ENCODE measurements around the gene HLA-G.

Gene HLA-G

GRCh38 chr6:29850011-29850553, 22.5 kb downstream of the HLA-G start:
- no peak for TF ChIP-seq CTCF (IDR thresholded peaks at IDR 0.05; ENCODE audit: extremely low read depth, missing control alignments)
- no peak for DNase-seq (ENCODE audit: low spot score)

GRCh38 chr6:29851190-29851589, 23.6 kb downstream of the HLA-G start:
- TF ChIP-seq CTCF (IDR thresholded peaks at IDR 0.05; ENCODE audit: extremely low read depth, missing control alignments): no peak
- no peak for DNase-seq (ENCODE audit: low spot score)

GRCh38 chr6:29853245-29853644, 25.6 kb downstream of the HLA-G start:
- TF ChIP-seq CTCF (IDR thresholded peaks at IDR 0.05; ENCODE audit: extremely low read depth, missing control alignments): no peak
- no peak for DNase-seq (ENCODE audit: low spot score)

GRCh38 chr6:29858006-29858405, 30.4 kb downstream of the HLA-G start:
- no peak for TF ChIP-seq CTCF (IDR thresholded peaks at IDR 0.05; ENCODE audit: extremely low read depth, missing control alignments)
- DNase-seq (ENCODE audit: low spot score): no peak

- no peak for TF ChIP-seq CTCF (IDR thresholded peaks at IDR 0.05; ENCODE audit: extremely low read depth, missing control alignments)
- DNase-seq (ENCODE audit: low spot score): no peak
Measured at GRCh38 chr6:29861521-29862255, 34.1 kb downstream of the HLA-G start.

GRCh38 chr6:29864037-29864810, 36.6 kb downstream of the HLA-G start:
- DNase-seq (ENCODE audit: low spot score): no peak
- TF ChIP-seq CTCF (IDR thresholded peaks at IDR 0.05; ENCODE audit: extremely low read depth, missing control alignments): no peak

GRCh38 chr6:29865631-29866030, 38.0 kb downstream of the HLA-G start:
- TF ChIP-seq CTCF (IDR thresholded peaks at IDR 0.05; ENCODE audit: extremely low read depth, missing control alignments): no peak
- no peak for DNase-seq (ENCODE audit: low spot score)

Data from GM20000 (cell line).